ENCODE results near the gene ZNF286A.
"Not testable (repeated sequence)": the region's sequence is repeated elsewhere in the genome, so short reads cannot be mapped to it uniquely, and the experiment has no call there.

Gene ZNF286A

GRCh38 chr17:15744885-15745284 is 45.3 kb downstream of the ZNF286A start:
- TF ChIP-seq CTCF (conservative IDR thresholded peaks at IDR 0.05; ENCODE audit: low read depth, low read length), result no peak
- no peak overlapping the region for H3K4me3 ChIP-seq (ENCODE audit: low read length)
- peak; percentile 7 for DNase-seq (ENCODE audit: low read depth)

GRCh38 chr17:15749403-15749802 is 49.9 kb downstream of the ZNF286A start:
- not testable (repeated sequence) for H3K4me3 ChIP-seq (ENCODE audit: low read length); DNase-seq (ENCODE audit: low read depth)

GRCh38 chr17:15768865-15769533 is 69.4 kb downstream of the ZNF286A start:
- H3K4me3 ChIP-seq (ENCODE audit: low read length); DNase-seq (ENCODE audit: low read depth): not testable (repeated sequence)

All from retinal pigment epithelial cell (primary cell).